GM19025 (cell line): ENCODE data around the gene TAS2R39.
A peak's percentile ranks its signal among the peaks of the same experiment; 100 is the strongest.

Source experiments
- ATAC-seq: cut with Tn5 transposase; IDR thresholded peaks from one replicate; pipeline ENCODE4 v1.9.1; 2021; ENCODE audit warnings: mild to moderate bottlenecking, low read depth, moderate library complexity; ENCODE audit not compliant: unreplicated experiment

TAS2R39 gene

DNA sequence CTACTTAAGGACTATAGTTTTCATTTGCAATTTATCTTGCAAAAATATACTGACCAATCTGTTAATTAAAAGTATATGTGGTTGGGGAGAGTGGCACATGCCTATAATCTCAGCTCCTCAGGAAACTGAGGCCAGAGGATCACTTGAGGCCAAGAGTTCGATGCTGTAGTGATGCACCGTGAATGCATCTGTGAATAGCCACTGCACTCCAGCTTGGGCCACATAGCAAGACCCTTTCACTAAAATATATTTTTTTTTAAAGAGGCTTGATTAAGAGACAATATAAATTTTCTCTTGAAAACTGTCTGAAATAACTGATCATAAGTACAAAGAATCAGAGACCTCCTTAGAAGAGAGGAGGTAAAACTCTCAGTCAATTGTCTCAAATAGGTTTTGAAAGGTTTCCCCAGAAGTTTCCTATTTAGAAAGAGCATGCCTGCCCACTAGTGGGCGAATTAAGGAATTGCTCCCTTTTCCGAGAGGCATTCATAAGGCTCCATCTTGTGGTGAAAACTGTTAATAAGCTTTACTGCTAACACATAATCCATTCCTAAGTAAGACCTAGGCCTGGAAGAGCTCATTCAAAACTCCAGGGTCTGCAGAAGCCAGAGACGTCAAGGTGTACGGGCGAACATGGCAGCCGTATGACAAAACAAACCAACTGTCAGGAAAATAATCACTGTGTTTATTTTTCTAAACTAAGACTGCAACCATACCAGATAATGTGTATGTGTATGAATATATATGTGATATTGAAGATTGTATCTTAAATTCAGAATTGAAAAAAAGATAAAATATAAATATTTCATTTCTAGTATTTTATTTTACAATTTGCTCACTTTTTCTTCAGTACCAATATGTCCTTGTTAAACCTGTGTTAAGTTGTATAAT is 31.8 kb downstream of the TAS2R39 start:
- peak; percentile 84 for ATAC-seq

DNA sequence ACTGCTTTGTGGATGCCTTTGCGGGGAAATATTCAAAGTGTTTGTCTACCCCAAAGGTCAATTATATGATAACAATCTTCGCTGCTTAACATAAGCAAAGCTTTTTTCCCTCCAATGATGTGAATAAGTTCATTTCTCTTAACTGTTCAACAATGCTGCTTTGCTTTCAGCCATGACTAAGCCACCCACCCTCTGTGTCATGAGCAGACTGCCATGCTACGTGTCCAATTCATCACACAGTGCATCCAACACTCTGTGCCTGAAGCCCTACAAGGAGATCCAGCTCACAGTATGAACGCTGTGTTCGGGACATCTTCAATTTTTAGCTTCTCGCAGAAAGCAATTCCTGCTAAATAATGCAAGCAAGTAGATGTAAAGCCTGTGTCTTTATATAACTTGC is 32.9 kb downstream of the TAS2R39 start:
- ATAC-seq = no peak

DNA sequence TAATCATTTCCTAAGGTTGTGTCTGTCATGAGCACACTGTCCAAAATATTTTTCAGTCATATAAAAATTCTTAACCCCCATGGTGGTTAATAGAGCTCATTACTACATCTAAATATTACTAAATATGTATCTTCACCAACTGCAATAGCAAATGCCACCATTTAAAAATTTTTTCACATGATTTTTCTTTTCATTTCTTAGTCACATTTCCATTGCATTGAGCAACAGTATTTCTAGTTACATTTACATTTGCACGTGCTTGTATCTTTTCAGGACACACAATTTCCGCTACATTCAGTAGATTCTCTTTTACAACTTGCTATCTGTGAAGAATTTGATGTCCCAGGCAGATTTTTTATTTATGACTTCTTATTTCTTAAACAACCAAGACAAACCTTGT is 33.5 kb downstream of the TAS2R39 start:
- no peak for ATAC-seq

DNA sequence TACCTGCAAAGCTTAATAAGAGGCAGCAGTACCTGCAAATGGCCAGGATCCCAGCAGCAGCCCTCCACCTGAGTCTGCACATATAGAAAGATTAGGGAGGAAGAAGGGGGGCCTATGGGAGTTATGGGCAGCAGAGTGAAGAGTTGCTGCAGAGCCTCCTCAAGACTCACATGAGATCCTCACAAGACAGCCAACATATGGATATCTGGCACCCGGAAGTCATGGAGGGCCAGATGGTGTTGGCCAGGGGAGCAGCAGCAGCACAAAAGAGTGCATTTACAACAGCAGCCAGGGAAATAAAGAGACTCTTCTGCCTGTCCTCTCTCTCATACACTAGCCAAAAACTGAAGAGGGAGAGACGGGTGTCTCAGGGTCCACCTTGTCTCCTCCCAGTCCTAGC is 34.6 kb downstream of the TAS2R39 start:
- ATAC-seq = no peak

DNA sequence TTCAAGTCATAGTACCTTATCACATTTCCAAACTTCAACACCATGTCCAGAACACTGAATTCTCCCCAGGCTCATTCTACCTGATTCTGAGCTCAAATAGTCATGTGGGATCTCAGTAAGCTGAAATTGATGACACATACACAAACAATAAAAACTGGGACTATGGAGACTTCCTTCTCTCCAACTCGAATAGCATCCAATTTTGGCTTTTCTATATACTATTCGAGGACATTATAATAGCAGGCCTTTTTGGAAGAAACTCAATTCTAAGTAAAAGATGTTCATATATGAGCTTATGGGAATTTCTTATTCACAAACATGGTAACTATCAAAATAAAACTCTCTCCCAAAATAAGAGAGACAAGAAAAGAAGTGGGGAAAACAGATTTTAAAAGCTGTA is 38.1 kb downstream of the TAS2R39 start:
- no peak for ATAC-seq

DNA sequence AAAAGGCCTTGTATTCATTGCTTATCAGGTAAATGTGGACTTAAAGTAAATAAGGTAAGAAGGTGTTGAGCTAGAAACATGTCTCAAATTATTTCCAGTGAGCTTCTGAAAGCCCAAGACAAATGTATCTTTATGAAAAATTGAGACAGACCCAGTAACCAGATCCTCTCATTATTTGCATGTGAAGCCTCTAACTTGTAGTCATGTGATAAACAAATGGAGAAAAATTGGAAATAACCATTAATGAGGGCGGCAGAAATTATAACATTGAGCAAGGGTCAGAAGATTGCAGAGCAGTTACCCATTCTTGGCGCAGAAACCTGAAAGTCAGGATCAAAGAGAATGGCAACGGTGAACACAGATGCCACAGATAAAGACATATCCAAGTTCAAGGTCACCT is 38.5 kb downstream of the TAS2R39 start, which contains the start of gene TAS2R40:
TAS2R40 (plus strand) TSS at position 301 of the 400 bp plus-strand sequence; CDS start at position 343, 42 bp downstream.
- no peak for ATAC-seq

DNA sequence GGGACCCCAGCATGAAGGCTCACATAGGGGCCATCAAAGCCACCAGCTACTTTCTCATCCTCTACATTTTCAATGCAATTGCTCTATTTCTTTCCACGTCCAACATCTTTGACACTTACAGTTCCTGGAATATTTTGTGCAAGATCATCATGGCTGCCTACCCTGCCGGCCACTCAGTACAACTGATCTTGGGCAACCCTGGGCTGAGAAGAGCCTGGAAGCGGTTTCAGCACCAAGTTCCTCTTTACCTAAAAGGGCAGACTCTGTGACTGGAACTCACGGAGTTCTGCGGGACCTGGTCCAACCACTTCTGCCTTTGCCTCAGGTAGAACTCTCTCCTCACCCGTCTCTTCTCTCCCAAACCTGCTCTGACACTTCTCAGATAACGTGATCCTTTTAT is 39.6 kb downstream of the TAS2R39 start:
- no peak for ATAC-seq

DNA sequence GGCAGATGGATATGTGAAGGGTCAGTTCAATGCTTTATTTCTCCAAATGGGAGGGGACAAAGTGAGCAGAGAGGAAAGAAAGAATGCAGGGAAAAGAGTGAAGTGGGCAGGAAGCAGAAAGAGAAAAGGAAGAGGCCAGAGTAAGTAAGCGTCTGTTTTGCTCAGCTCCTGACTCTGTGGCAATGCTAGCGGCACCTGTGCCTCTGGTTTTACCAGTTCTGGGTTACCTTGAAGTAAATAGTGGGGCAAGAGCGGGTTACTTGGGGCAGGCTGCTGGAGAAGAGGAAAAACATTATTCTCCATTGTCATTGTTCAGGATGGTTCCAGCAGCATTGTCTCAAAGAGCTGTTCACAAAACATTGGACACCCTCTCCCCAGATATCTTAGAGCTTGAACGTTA is 40.6 kb downstream of the TAS2R39 start:
- no peak for ATAC-seq

DNA sequence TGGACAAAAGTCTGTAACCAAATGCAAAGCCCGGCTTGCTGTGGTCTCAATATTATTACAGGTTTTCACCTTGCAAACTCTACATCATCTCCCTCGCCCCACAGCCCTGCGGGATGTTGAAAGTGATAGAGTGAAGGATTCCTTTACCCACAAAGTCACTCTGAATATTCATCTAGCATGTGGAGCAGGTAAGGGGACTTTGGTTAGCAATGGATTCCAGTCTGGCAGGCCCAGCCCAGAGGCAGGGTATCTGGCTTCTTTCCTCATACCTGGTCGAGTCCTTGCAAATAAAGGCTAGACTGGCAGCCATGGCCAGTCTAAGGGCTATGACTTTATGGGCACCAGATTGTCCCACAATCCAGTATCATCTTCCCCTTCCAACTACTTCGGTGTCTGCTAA is 41.8 kb downstream of the TAS2R39 start:
- ATAC-seq = no peak

DNA sequence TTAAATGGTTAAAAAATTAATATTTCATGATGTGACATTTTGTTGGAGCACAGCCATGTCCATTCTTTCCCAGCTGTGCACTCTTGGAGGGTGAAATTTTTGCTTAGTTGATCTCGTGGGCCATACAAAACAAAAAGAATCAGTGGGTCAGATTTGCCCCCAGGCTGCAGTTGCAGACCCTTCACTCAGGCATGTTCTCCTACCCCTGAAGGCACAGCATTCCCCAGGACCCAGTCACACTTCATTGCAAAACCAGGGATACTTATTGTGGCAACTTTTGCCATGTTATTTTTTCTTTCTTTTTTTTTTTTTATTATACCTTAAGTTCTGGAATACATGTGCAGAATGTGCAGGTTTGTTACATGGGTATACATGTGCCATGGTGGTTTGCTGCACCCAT is 44.6 kb downstream of the TAS2R39 start:
- no peak for ATAC-seq

DNA sequence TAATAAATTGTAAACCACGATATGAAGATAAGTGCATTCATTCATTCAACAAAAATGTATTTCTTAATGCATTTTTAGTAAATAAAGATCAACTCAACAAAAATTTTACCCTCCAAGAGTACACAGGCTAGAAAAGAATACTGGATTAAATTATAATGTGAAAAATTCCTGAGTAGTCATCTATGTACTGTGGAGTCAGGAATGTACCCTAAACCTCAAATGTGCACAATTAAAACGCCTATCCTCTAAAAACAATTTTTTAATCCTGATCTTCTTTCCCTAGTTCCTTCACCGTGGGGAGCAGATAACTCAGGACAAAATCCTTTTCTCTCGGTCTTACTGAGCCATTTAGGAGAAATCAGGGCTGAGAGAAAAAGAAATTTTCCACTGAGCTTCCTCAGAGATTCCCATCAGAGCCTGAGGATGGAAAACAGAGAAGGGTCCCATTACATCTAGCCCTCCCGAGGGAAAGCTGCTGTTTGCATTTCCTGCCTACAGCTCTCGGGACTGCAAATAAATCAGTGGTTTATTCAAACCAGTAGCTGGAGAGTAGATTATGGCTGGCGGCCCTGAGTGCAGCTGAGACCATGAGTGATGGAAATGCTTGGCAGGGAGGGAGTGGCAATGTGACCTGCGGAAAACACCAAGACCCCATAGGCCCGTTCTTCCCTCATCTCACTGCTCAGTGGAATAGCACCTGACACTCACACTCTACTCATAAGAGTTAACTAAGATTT is 46.0 kb downstream of the TAS2R39 start:
- no peak for ATAC-seq

DNA sequence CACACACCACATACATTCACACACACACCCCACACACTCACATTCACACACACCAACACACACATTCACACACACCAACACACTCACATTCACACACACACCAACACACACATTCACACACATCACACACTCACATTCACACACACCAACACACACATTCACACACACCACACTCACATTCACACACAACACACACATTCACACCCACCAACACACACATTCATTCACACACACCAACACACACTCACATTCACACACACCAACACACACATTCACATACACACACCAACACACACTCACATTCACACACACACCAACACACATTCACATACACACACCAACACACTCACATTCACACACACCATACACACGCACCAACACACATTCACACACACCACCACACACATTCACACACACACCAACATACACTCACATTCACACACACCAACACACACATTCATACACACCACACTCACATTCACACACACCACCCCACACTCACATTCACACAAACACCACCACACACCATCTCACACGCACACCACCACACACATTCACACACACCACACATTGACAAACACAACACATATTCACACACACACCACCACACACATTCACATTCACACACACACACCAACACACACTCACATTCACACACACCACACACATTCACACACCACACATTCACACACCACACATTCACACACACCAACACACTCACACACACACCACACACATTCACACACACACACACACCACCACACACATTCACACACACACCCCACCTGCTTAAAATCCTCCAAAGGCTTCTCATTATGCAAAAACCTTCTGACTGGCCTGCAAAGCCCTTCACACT is 47.6 kb downstream of the TAS2R39 start:
- no peak for ATAC-seq
